GM18517 (cell line): ENCODE results near the gene ATP8B3.

Experiments
- ATAC-seq: cut with Tn5 transposase; IDR thresholded peaks from one replicate; pipeline ENCODE4 v1.9.1; 2021; ENCODE audit warnings: mild to moderate bottlenecking, moderate library complexity; ENCODE audit not compliant: unreplicated experiment

The ATP8B3 gene

GRCh38 chr19:1758959-1759903, 52.8 kb downstream of the ATP8B3 start:
- no peak for ATAC-seq

DNA sequence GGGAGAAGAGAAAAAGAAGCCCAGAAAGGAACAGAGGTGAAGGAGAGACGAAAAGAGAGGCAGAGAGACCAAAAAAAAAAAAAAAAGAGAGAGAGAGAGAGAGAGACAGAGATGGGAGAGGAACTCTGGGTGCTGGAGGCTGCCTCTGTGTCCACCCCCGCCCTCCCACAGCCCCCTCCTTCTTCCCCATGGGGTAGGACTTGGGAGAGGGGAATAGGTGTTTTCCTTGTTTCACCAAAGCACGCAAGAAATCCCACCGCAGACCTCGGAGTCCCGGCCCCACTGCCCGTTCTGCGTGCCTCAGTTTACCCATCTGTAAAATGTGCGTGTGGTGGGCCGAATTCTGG, 53.9 kb downstream of the ATP8B3 start:
- no peak for ATAC-seq

- ATAC-seq = no peak
These were observed 54.4 kb downstream of the ATP8B3 start for GRCh38 chr19:1757468-1758230.

DNA sequence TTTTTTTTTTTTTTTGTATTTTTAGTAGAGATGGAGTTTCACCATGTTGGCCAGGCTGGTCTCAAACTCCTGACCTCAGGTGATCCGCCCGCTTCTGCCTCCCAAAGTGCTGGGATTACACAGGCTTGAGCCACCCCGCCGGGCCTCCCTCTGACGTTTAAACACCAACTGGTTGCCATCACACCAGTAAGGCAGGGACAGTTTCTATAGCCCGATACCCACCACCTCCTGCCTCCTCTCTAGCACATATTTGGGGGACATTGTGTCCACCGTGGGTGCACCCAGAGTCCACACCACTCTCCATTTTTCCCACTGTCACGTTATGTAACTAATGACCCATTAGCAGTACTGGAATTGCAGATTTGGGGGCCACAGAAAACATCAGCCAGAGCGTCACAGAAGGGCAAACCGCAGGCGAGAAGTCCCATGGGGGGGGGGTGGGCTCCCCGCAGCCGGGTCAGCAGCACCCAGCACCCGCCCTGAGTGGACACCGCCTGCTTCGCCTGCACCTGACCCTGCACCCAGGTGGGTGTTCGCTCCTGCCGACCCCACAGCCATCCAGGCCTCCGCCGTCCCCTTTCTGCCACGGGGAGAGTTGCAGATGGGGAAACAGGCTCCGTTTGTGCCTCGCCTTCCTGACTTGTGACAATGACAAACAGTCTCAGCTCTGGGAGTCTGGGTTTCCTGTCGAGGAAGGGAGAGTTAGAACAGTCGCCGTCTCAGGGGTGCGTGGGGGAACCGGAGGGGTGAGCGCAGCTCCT, 55.2 kb downstream of the ATP8B3 start:
- ATAC-seq = no peak

GRCh38 chr19:1756264-1756663, 55.8 kb downstream of the ATP8B3 start:
- ATAC-seq = no peak

- ATAC-seq = no peak
These were observed 56.5 kb downstream of the ATP8B3 start for GRCh38 chr19:1755467-1756171.

DNA sequence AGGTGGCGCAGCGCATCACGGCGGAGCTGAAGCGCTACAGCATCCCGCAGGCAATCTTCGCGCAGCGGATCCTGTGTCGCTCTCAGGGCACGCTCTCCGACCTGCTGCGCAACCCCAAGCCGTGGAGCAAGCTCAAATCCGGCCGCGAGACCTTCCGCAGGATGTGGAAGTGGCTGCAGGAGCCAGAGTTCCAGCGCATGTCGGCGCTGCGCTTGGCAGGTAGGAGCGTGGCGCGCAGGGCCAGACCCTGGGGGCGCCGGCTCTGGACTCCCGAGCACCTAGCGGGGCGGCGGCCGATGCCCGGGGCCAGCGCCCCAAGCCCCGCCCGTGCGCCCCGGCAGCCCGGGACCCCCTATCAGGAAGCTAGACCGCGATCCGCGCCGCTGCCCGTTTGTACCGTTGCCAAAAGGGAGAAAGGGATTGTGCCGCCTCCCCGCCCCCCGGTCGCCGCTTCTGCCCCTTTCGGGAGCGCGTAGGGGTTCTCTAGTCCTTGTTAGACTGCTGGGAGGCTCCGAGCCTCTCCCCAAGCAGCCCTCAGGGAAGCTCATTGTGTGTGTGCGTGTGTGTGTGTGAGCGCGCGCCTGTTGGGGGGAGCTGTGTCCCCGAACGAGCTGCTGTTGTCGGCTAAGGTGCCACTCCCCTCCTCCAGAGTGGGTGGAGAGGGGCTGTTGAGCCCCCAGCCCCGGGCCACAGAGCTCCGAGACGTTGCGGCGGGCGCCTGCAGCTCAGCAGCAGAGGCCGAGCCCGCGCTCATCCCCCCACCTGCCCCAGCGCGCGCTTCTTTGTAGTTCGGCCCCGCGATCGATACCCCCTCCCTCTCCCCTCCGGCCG, 57.2 kb downstream of the ATP8B3 start:
- no peak for ATAC-seq

GRCh38 chr19:1754018-1754635, 57.9 kb downstream of the ATP8B3 start:
- ATAC-seq = no peak

- ATAC-seq = no peak
These were observed 59.0 kb downstream of the ATP8B3 start, which contains the start of gene ONECUT3 for GRCh38 chr19:1752757-1753728. ONECUT3 (plus strand) TSS chr19:1753506; CDS start chr19:1753663, 157 bp downstream.

DNA sequence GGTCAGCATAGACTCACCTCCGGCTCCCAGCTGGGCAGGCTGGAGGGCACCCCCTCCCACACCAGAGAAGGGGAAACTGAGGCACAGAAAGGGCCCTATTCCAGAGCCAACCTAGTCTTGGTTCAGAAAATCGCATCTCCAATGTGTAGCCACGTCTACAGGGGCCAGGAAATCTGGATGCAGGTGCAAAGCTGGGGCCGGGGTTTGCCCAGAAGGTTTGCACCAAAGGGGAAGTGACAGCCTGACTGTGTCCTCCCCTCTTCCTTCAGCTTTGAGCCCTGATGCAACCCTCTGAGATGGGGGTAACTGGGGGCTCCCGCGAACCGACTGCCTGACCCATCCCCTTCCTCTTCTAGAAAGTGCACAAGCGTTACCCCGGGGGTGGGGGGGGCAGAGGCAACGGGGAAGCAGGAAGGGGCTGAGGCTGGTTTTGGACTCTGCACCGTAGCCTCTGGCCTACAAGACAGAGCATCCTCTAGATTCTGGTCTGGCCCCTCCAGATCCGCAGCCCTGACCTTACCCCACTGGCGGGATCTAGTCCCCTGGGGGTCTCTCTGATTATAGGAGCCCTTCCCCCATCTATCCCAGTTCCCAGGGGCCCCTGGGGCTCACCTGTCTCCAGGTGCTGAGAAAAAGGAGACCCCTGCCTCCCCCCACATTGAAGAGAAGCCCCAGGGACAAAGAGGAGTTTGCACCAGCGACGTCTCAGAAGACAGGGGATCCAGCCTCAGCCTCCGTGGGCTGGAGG, 59.9 kb downstream of the ATP8B3 start:
- ATAC-seq = no peak

DNA sequence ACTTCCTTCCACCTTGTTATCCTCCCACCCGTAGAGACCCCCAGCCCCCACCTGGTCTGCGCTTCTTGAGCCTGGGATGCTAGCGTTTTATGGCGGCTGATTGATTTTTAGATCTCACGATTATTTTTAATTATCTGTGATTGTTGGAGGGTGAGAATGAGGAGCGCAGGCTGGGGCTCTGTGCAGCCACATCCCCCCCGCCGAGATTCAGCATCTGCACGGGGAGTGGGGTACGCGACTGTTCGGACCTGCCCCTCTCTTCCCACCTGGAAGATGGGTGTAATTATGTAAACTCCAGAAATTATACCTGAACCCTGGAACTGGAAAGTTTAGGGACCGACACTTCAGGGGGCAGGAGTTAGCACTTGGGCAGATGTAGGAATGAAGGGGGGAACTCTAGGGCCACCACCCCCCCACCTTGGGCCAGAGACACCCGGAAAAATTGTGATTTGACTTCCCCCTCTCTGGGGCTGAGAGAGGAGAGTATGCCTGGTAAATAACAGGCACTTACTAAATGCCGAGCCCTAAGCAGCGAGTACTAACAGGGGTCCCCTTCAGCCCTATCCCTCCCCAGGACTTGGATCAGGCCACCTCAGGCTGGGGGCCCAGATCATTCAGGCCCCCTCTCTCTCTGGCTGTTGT, 60.6 kb downstream of the ATP8B3 start:
- ATAC-seq = no peak

- ATAC-seq = no peak
These were observed 61.6 kb downstream of the ATP8B3 start for GRCh38 chr19:1750343-1751021.

- ATAC-seq = no peak
These were observed 62.4 kb downstream of the ATP8B3 start for GRCh38 chr19:1749373-1750342.

DNA sequence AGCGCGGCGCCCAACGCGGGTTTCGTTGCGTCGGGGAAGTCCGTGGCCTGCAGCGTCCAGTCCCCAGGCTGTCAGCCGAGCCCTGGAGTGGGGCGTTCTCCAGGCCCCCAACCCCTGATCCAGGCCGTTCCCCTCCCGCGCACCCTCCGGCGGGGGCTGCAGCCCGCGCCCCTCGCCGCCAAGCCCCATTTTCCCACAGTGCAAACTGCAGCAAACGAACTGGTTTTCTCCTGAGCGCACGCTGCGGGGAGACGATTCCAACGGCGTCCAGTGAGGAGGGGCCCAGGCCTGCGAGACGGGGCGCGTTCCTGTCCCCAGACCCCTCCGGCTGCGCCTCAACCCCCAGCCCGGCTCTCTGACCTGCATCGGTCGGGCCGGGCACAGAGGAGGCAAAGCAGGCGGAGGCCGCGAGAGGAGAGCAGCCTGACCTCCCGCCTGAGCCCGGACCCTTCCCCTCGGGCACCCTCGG, 63.2 kb downstream of the ATP8B3 start:
- ATAC-seq = no peak
